HEK293 (cell line): ENCODE results near the gene CORO7.

Experiments used
- REST ChIP-seq: fragments of 450-650 bp; formaldehyde crosslinking; IDR thresholded peaks from 2 replicates; pipeline ENCODE4 v1.5.1; 2016; ENCODE audit warnings: missing biosample characterization, missing genetic modification characterization
- ZBTB48 ChIP-seq: fragments of 450-650 bp; formaldehyde crosslinking; IDR thresholded peaks from 2 replicates; pipeline ENCODE4 v1.5.1; 2016; ENCODE audit warnings: missing biosample characterization, missing genetic modification characterization
- ZBTB8A ChIP-seq: fragments of 450-650 bp; formaldehyde crosslinking; IDR thresholded peaks from 2 replicates; pipeline ENCODE4 v1.5.1; 2016; ENCODE audit warnings: missing biosample characterization, missing genetic modification characterization
- ZNF600 ChIP-seq: fragments of 450-650 bp; formaldehyde crosslinking; IDR thresholded peaks from 2 replicates; pipeline ENCODE4 v1.5.1; 2016; ENCODE audit warnings: missing biosample characterization, missing genetic modification characterization
- ZNF629 ChIP-seq: fragments of 450-650 bp; formaldehyde crosslinking; IDR thresholded peaks from 2 replicates; pipeline ENCODE4 v1.5.1; 2017; ENCODE audit warnings: missing biosample characterization, missing genetic modification characterization
- TF ChIP-seq, protein P1 (sequence below): fragments of 450-650 bp; formaldehyde crosslinking; IDR thresholded peaks from 2 replicates; pipeline ENCODE4 v1.5.1; 2016; ENCODE audit warnings: missing biosample characterization, missing genetic modification characterization

DNA sequence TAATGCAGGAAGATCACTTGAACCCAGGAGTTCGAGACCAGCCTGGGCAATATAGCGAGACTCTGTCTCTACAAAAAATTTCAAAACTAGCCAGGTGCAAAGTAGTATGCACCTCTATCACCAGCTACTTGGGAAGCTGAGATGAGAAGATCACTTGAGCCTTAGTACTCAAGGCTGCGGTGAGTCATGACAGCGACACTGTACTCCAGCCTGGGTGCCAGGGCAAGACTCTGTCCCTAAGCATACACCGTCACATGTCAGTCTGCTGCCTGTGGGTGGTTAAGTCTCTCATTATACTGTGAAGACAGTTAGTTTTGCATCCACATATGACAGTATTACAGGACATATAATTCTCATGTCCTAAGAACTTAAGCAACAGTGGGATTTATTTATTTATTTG is 36.3 kb upstream of the CORO7 start:
- TF ChIP-seq ZBTB8A (tag by site-specific recombination) (no peak), REST (tag by site-specific recombination) (no peak), ZNF629 (tag by site-specific recombination) (no peak), ZBTB48 (no peak), ZNF600 (no peak)
- TF ChIP-seq, protein P1, sequence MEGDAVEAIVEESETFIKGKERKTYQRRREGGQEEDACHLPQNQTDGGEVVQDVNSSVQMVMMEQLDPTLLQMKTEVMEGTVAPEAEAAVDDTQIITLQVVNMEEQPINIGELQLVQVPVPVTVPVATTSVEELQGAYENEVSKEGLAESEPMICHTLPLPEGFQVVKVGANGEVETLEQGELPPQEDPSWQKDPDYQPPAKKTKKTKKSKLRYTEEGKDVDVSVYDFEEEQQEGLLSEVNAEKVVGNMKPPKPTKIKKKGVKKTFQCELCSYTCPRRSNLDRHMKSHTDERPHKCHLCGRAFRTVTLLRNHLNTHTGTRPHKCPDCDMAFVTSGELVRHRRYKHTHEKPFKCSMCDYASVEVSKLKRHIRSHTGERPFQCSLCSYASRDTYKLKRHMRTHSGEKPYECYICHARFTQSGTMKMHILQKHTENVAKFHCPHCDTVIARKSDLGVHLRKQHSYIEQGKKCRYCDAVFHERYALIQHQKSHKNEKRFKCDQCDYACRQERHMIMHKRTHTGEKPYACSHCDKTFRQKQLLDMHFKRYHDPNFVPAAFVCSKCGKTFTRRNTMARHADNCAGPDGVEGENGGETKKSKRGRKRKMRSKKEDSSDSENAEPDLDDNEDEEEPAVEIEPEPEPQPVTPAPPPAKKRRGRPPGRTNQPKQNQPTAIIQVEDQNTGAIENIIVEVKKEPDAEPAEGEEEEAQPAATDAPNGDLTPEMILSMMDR (tag by site-specific recombination) = no peak
